ENCODE measurements around the gene CDC37L1.
"Not testable (repeated sequence)": the region's sequence is repeated elsewhere in the genome, so short reads cannot be mapped to it uniquely, and the experiment has no call there.

Gene CDC37L1

GRCh38 chr9:4679268-4680172 is at the start of gene CDC37L1:
TSS of gene CDC37L1 (plus strand) at chr9:4679569. CDS start at chr9:4679768, 199 bp downstream.
- peak; percentile 75 for DNase-seq

- DNase-seq = no peak
Measured at GRCh38 chr9:4630836-4631235, 48.5 kb upstream of the CDC37L1 start.

GRCh38 chr9:4638968-4639367 is 40.4 kb upstream of the CDC37L1 start:
- no peak for DNase-seq

GRCh38 chr9:4639420-4639819 is 39.9 kb upstream of the CDC37L1 start:
- no peak for DNase-seq

- no peak for DNase-seq
Measured at GRCh38 chr9:4640027-4640426, 39.3 kb upstream of the CDC37L1 start.

- DNase-seq = no peak
Measured at GRCh38 chr9:4642351-4642750, 37.0 kb upstream of the CDC37L1 start.

GRCh38 chr9:4654084-4654483 is 25.3 kb upstream of the CDC37L1 start:
- DNase-seq = no peak

- DNase-seq = no peak
Measured at GRCh38 chr9:4654538-4654937, 24.8 kb upstream of the CDC37L1 start.

- DNase-seq = not testable (repeated sequence)
Measured at GRCh38 chr9:4656196-4656595, 23.2 kb upstream of the CDC37L1 start.

- no peak for DNase-seq
Measured at GRCh38 chr9:4656621-4657020, 22.7 kb upstream of the CDC37L1 start.

GRCh38 chr9:4657426-4658159 is 21.8 kb upstream of the CDC37L1 start:
- DNase-seq = no peak

- not testable (repeated sequence) for DNase-seq
Measured at GRCh38 chr9:4660665-4661064, 18.7 kb upstream of the CDC37L1 start.

GRCh38 chr9:4661165-4661564 is 18.2 kb upstream of the CDC37L1 start:
- DNase-seq = no peak

GRCh38 chr9:4661611-4662010 is 17.8 kb upstream of the CDC37L1 start:
- DNase-seq = no peak

- peak; percentile 82 for DNase-seq
Measured at GRCh38 chr9:4662108-4662988, 17.0 kb upstream of the CDC37L1 start, which contains the start of gene PLPP6. TSS of gene PLPP6 (plus strand) at chr9:4662294. CDS start at chr9:4662376, 82 bp downstream.

GRCh38 chr9:4662989-4663792 is 16.2 kb upstream of the CDC37L1 start:
- DNase-seq = no peak

- no peak for DNase-seq
Measured at GRCh38 chr9:4663956-4664355, 15.4 kb upstream of the CDC37L1 start.

GRCh38 chr9:4665357-4665756 is 14.0 kb upstream of the CDC37L1 start:
- no peak for DNase-seq

- no peak for DNase-seq
Measured at GRCh38 chr9:4666042-4666699, 13.2 kb upstream of the CDC37L1 start, which contains the start of gene SPATA6L. TSS of gene SPATA6L (minus strand) at chr9:4666480. CDS start at chr9:4666250, 230 bp downstream.

GRCh38 chr9:4667681-4668080 is 11.7 kb upstream of the CDC37L1 start:
- no peak for DNase-seq

GRCh38 chr9:4668604-4669003 is 10.8 kb upstream of the CDC37L1 start:
- no peak for DNase-seq

Measured in NCI-H187 treated with DMSO at 0.1 percent for 48 hours (cell line).